Cardiac septum (tissue), 1 donor: ENCODE data around the gene PPHLN1. TPM values are rescaled to one million over a fixed set of nuclear protein-coding genes. Genes with fewer than 3 reads are reported as not detected.
"Not testable (repeated sequence)": the region's sequence is repeated elsewhere in the genome, so short reads cannot be mapped to it uniquely, and the experiment has no call there.

ENCODE experiments used
- DNase-seq: peaks from one replicate; pipeline ENCODE4 v3.0.0-alpha.2; 2020; ENCODE audit warnings: low spot score
- intact Hi-C: fragments of 100-400 bp; cut with DNase I; formaldehyde crosslinking; loops from one replicate; pipeline ENCODE4 v1.14.0; 2022
- total RNA-seq: library from RNA; stranded (reverse); fragmentation: NEBNext Ultra II Directional; extraction: Animal tissue kit (Norgen Biotek cat#: 25700); gene quantifications from one replicate; pipeline ENCODE4 v1.2.1, GENCODE V29; 2021
- donor health status: DM: no; HTN: no; CAD: no.

The PPHLN1 gene
- total RNA-seq, 1 donor from 2014 or later, result 33.7 TPM

- intact Hi-C loops, result no loop called here
- no peak for DNase-seq
These were observed 10.9 kb upstream of the PPHLN1 start for GRCh38 chr12:42315108-42315507.

- DNase-seq, result no peak
- intact Hi-C loops, result loop anchor here (10.0 kb wide), 1 partner anchor 86 kb away; the partner anchor contains the start of gene YAF2
These were observed 5.2 kb upstream of the PPHLN1 start for GRCh38 chr12:42320796-42321195.

GRCh38 chr12:42322567-42322966 is 3.4 kb upstream of the PPHLN1 start:
- no peak for DNase-seq
- intact Hi-C loops, result loop anchor here (10.0 kb wide), 1 partner anchor 88 kb away; the partner anchor contains the start of gene YAF2

- no peak for DNase-seq
- intact Hi-C loops, result loop anchor here (10.0 kb wide), 1 partner anchor 89 kb away; the partner anchor contains the start of gene YAF2
These were observed 2.1 kb upstream of the PPHLN1 start for GRCh38 chr12:42323856-42324255.

GRCh38 chr12:42325326-42325652 is 678 bp upstream of the PPHLN1 start:
- intact Hi-C loops, result loop anchor here (5.0 to 10.0 kb wide), 2 partner anchors 90 to 183 kb away; partner anchors contain the start of genes GXYLT1 and YAF2
- no peak for DNase-seq

DNA sequence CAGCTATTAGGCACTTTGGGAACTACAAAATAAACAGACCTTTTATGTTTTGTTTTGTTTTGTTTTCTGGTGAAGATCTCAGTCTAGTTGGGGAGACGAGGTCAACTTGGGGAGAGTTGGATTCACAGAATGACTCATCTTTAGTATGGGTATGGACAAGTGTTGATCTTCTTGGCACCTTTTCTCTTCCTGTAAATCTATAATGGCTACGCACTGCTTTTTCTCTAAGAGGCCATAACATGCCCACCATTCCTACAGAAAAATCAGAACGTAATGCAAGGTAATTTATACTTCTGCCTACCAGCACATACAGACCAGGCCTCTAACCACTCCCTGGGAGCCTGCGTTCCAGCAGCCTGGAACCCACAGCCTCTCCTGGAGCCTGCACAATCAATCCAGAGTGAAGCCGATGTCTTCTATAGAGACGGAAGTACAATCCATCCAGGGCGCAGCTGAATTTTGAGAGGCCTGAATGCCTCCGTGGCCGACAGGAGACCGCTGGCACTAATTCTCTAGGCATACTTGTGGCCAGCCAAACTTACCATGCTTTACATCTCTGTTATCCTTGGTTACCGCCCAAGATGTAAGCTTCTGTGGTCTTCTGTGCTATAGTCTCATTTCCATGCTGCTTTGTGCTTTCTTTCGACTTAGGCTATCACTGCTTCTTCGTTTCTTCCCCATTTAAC is 717 bp downstream of the PPHLN1 start:
- intact Hi-C loops, result loop anchor here (5.0 to 10.0 kb wide), 2 partner anchors 92 to 184 kb away; partner anchors contain the start of genes GXYLT1 and YAF2
- DNase-seq, result no peak

- DNase-seq, result no peak
- intact Hi-C loops, result loop anchor here (5.0 to 10.0 kb wide), 2 partner anchors 92 to 185 kb away; partner anchors contain the start of genes GXYLT1 and YAF2
These were observed 1.2 kb downstream of the PPHLN1 start for GRCh38 chr12:42327227-42327590.

GRCh38 chr12:42330097-42330496 is 4.1 kb downstream of the PPHLN1 start:
- DNase-seq, intact Hi-C loops: not testable (repeated sequence)

DNA sequence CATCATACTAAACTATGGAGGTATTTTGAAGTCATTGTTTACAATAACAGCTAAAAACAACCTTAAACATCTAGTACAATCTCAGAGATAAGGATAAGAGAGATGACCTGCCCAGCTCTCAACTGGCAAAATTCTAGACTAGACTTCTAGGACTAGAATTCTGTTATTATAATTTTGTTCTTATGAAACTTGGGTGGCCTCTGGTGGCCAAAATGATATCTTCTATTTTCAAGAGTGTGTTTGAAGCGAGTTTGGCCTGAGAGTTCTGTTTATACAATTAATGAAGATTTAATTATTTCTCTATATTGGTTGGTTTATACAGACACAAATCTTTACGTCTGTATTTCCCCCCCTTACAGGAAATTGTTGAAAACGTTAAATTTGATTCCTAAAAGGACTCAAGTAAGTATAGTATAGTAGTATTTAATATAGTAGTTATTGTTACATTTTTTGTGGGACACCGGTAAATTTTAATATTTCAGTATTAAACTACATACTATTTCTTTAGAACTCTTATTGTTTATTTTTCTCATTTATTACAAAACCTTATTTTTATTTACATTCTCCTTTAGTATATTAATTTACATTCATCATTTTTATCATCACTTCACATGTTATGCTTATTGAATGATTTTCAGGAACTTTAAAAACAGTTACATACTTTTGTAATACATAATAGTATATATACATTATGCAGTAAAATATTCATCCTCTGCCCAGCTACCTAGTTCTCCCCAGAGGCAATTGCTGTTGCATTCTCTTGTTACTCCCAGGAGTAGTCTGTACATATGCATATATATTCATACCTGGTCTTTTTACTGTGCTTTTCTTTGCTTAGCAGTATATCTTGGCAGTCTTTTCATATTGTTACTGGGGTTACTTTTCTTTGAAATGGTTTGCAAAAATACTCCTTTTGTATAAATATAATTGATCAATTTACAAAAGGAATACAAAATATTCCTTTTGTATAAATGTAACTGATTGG is 6.6 kb downstream of the PPHLN1 start:
- intact Hi-C loops, result loop anchor here (2.0 kb wide), 1 partner anchor 204 kb away; no protein-coding TSS in a partner anchor
- DNase-seq, result no peak

DNA sequence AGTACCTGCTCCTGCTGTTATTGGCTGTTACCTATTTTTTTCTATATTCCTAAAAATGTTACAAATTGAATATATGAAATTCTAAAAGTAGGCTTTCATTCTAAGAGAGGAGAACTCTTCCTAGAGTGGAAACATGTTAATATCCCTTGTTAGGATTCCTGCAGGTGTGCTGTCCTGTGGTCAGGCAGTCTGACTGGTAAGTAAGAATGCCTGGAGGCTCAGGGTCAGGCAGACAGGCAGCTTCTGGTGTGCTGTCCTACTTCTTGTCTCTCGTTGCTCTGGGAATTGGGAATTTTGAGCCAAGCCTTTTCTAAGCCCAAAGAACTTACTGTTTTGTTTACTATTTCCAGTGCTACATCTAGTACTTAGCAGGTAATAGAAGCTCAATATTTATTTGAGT is 10.3 kb downstream of the PPHLN1 start:
- intact Hi-C loops, result no loop called here
- no peak for DNase-seq

DNA sequence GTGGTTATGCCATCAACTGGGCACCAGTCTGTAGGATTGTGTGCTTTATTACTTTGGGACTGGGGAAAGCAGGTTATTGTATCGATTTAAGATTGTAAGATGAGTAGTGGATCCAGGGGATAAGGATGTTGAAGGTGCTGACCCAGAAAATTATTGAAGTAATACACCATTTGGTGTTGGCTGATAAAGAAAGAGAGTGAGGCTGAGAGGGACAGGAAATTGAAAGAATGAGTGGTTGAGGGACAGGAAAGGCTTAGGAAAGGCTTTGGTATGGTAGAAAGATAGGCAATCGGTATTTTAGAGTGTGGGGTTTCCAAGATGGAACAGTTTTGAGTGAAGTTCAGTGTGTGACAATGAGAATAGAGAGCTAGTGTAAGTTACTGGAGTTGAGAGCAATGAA is 12.3 kb downstream of the PPHLN1 start:
- no peak for DNase-seq

DNA sequence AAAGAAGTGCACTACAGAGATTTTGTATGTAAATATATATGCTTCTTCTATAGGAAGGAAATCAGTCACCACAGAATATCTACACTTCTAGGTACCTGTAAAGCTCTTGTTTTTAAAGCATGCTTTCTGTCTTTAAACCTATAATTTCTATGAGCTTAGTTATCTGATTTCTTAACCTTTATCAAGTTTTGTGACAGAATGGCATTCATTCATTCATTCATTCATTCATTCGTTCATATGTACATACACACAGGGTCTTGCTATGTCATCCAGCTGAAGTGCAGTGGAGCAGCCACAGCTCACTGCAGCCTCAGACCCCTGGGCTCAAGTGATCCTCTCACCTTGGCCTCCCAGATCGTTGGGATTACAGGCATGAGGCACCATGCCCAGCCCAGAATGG is 16.1 kb downstream of the PPHLN1 start:
- no peak for DNase-seq
- intact Hi-C loops, result no loop called here

More for the DNA sequence above, 12.3 kb downstream of the PPHLN1 start:
- intact Hi-C loops, result no loop called here

DNA sequence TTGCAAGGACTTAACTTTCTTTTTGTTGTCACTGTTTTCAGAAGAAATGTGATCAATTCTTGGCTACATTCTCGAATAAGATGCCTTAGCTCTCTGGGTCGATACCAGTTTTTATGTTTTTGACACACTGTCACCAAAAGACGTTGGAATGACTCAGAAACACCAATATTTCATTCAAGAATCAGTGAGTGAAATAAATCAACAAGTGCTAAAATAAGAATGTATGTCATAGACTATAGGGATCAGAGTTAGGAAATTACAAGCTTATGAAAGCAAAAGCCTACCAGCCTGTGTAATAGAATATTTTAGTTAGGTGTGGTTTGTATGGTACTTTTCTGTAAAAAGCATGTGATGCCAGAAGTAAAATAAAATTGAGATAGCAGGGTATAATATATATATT is 17.8 kb downstream of the PPHLN1 start:
- DNase-seq, result no peak
- intact Hi-C loops, result no loop called here

GRCh38 chr12:42346403-42347002 is 20.5 kb downstream of the PPHLN1 start:
- intact Hi-C loops, result no loop called here
- DNase-seq, result no peak

GRCh38 chr12:42349119-42350020 is 23.4 kb downstream of the PPHLN1 start:
- intact Hi-C loops, DNase-seq: not testable (repeated sequence)

- DNase-seq, result not testable (repeated sequence)
These were observed 24.0 kb downstream of the PPHLN1 start for GRCh38 chr12:42350021-42350407.

DNA sequence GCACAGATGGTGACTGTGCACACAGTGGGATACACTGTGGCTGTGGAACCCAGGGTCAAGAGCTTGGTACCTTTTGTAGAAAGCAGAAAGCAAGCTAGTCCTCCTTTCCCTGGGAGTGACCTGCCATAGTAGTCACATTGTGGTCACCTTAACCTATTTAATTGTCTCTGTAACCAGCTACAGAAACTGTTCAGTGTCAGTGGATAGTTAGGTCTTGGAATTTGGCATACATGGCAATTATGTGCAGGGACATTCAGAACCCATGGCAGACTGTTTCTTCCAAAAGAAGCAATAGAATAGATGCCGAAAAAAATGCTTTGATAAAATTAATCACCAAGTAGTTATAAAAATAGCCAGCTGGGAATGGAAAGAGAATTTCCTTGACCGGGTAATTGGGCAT is 30.4 kb downstream of the PPHLN1 start:
- DNase-seq, result no peak
- intact Hi-C loops, result no loop called here

More at GRCh38 chr12:42350021-42350407, 24.0 kb downstream of the PPHLN1 start:
- intact Hi-C loops, result not testable (repeated sequence)

DNA sequence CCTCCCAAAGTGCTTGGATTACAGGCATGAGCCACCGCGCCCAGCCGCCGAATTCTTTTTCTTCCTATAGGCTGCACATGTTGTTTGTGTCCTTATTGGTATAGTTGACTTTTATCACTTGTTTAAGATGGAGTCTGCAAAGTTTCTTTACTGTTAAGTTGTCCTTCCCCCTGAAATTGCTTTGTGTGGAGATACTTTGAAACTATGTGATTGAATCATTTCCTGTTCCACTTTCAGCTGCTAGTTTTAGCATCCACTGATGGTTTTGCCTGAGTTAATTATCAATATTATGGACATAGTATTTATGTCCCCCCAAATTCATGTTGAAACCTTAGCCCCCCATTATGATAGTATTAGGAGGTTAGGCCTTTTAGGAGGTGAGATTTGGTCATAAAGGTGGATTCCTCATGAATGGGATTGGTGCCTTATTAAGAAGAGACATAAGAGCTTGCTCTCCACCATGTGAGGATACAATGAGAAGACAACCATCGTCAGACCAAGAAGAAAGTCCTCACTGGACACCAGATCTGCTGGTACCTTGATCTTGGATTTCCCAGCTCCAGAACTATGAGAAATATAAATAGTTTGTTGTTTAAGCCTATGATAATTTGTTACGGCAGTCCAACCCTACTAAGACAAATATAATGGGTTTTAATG is 34.9 kb downstream of the PPHLN1 start:
- intact Hi-C loops, result no loop called here
- no peak for DNase-seq
